Endometrial microvascular endothelial cells (primary cell): ENCODE data around the gene COPS3. TPM values are rescaled to one million over a fixed set of nuclear protein-coding genes. Genes with fewer than 3 reads are reported as not detected.

Source experiments
- in situ Hi-C: cut with HindIII; loops from 2 replicates; pipeline ENCODE4 v1.10.0; 2017; ENCODE audit warnings: low sequenced_read_pairs, low pct_unique_long_range_greater_than_20kb; ENCODE audit errors: inconsistent ontology term
- total RNA-seq: library from RNA; depleted of rRNA; stranded (reverse); fragments of >200 nt; gene quantifications from one replicate; pipeline ENCODE4 v1.2.3, GENCODE V29; 2015; ENCODE audit errors: inconsistent ontology term

The COPS3 gene
- 129 TPM for total RNA-seq

GRCh38 chr17:17280613-17281549 lies at the start of gene COPS3:
Gene COPS3 (minus strand): TSS chr17:17281246. CDS start chr17:17281186, 60 bp downstream.
- in situ Hi-C loops, result no loop called here

- in situ Hi-C loops, result no loop called here
Measured at GRCh38 chr17:17328251-17328650, 47.2 kb upstream of the COPS3 start.

- in situ Hi-C loops, result no loop called here
Measured at GRCh38 chr17:17326275-17326875, 45.3 kb upstream of the COPS3 start.

- in situ Hi-C loops, result no loop called here
Measured at GRCh38 chr17:17325816-17326215, 44.8 kb upstream of the COPS3 start.

GRCh38 chr17:17325228-17325627 lies 44.2 kb upstream of the COPS3 start:
- in situ Hi-C loops, result no loop called here

- in situ Hi-C loops, result no loop called here
Measured at GRCh38 chr17:17324616-17325015, 43.6 kb upstream of the COPS3 start.

GRCh38 chr17:17322516-17323510 lies 41.8 kb upstream of the COPS3 start:
- in situ Hi-C loops, result no loop called here

GRCh38 chr17:17321356-17322025 lies 40.4 kb upstream of the COPS3 start:
- in situ Hi-C loops, result no loop called here

- in situ Hi-C loops, result no loop called here
Measured at GRCh38 chr17:17320911-17321220, 39.8 kb upstream of the COPS3 start.

GRCh38 chr17:17320188-17320910 lies 39.3 kb upstream of the COPS3 start:
- in situ Hi-C loops, result no loop called here

- in situ Hi-C loops, result no loop called here
Measured at GRCh38 chr17:17315142-17315821, 34.2 kb upstream of the COPS3 start.

- in situ Hi-C loops, result no loop called here
Measured at GRCh38 chr17:17314501-17315071, 33.5 kb upstream of the COPS3 start.

GRCh38 chr17:17313350-17313991 lies 32.4 kb upstream of the COPS3 start:
- in situ Hi-C loops, result no loop called here

- in situ Hi-C loops, result no loop called here
Measured at GRCh38 chr17:17309356-17309755, 28.3 kb upstream of the COPS3 start.

- in situ Hi-C loops, result no loop called here
Measured at GRCh38 chr17:17305281-17305801, 24.3 kb upstream of the COPS3 start.

- in situ Hi-C loops, result no loop called here
Measured at GRCh38 chr17:17304521-17304985, 23.5 kb upstream of the COPS3 start.
